ENCODE data around the gene CACUL1. TPM values are rescaled to one million over a fixed set of nuclear protein-coding genes. Genes with fewer than 3 reads are reported as not detected.

The CACUL1 gene
- total and polyA plus RNA-seq, 2 donors (not counting 3 experiments of a cell fraction or from before 2014, with no cell fraction given): 6.0 to 35.1 TPM

- H3K79me2 ChIP-seq (ENCODE audit: control insufficient read depth, insufficient read depth, low read length): no peaks in the 10 kb centered on the region
- no peak for DNase-seq (ENCODE audit: low read depth, low spot score)
- no peak overlapping the region for H2AFZ ChIP-seq (ENCODE audit: low read depth, low read length)
- dilution Hi-C loops (cut with MboI; ENCODE audit: extremely low pct_ligation_motif_present, low sequenced_read_pairs) (no loop called here), intact Hi-C loops (cut with micrococcal nuclease) (no loop called here)
- H3K9me1 ChIP-seq (replicated peaks; ENCODE audit: control insufficient read depth, extremely low read depth, insufficient read depth, low read length): no peaks in the 10 kb centered on the region
- POLR2A ChIA-PET: interaction anchor here (0.6 kb wide), 1 partner anchor 206 kb away, joined by 6 read pairs; no protein-coding TSS in a partner anchor
- CTCF ChIA-PET: interaction anchor here (1.3 kb wide), 1 partner anchor 55 kb away, joined by 4 read pairs; no protein-coding TSS in a partner anchor
- H3K27me3 ChIP-seq (ENCODE audit: control insufficient read depth in 2 of 2, insufficient read depth in 2 of 2, low read length in 2 of 2): peaks cover 2% of the 10 kb centered on the region in 2 experiments
- TF ChIP-seq MAX (IDR thresholded peaks at IDR 0.05; ENCODE audit: insufficient read depth, insufficient read length) (no peak), POLR2AphosphoS5 (IDR thresholded peaks at IDR 0.05; ENCODE audit: insufficient read depth, low read depth, low read length) (no peak), JUN (IDR thresholded peaks at IDR 0.05; ENCODE audit: borderline replicate concordance, insufficient read depth, insufficient read length, low read depth) (no peak), POLR2A (IDR thresholded peaks at IDR 0.05; ENCODE audit: low read depth, low read length) (no peak), EZH2 (IDR thresholded peaks at IDR 0.05; ENCODE audit: borderline replicate concordance, low read depth, low read length, severe bottlenecking) (no peak), MYC (IDR thresholded peaks at IDR 0.05; ENCODE audit: low read depth, low read length) (no peak), FOS (IDR thresholded peaks at IDR 0.05; ENCODE audit: borderline replicate concordance, insufficient read depth, low read length) (no peak), GATA2 (IDR thresholded peaks at IDR 0.05; ENCODE audit: insufficient read depth, insufficient read length, low read depth, low read length) (no peak), CTCF (IDR thresholded peaks at IDR 0.05; ENCODE audit: extremely low read depth in 1 of 2, insufficient read depth in 1 of 2, low read depth in 1 of 2, low read length in 2 of 2) (no peak)
- H3K9ac ChIP-seq (replicated peaks; ENCODE audit: extremely low read depth, insufficient read depth, low read length): no peak overlapping the region
- no peak for FAIRE-seq
- no peak overlapping the region for H3K27ac ChIP-seq (ENCODE audit: insufficient read depth, low read depth, low read length)
- no peak overlapping the region for H3K4me2 ChIP-seq (ENCODE audit: insufficient read depth, low read length)
- no peak overlapping the region for H3K4me3 ChIP-seq (replicated peaks in 1 of 3; ENCODE audit: insufficient read depth in 1 of 3, low read depth in 1 of 3, low read length in 3 of 3)
- BruUV-seq (replicated peaks): no TSS peak
- H3K4me1 ChIP-seq (ENCODE audit: control insufficient read depth, extremely low read depth, insufficient read depth, low read length): no peaks in the 10 kb centered on the region
- no peaks in the 10 kb centered on the region for H4K20me1 ChIP-seq (replicated peaks; ENCODE audit: control insufficient read depth, extremely low read depth, insufficient read depth, low read length)
- H3K9me3 ChIP-seq (replicated peaks; ENCODE audit: control insufficient read depth, insufficient read depth, low read length): no peaks in the 10 kb centered on the region
- no peaks in the 10 kb centered on the region for H3K36me3 ChIP-seq (ENCODE audit: control insufficient read depth in 2 of 2, extremely low read depth in 1 of 2, insufficient read depth in 2 of 2, low read length in 2 of 2)
These were observed 88.4 kb downstream of the CACUL1 start for GRCh38 chr10:118666350-118666749.
